NCI-H2081 treated with DMSO at 0.1 percent for 48 hours (cell line): ENCODE results near the gene CHID1.

Source experiments
- DNase-seq: peaks from one replicate; lab custom pipeline; 2025; lab: John Stamatoyannopoulos, UW

CHID1 gene

GRCh38 chr11:864898-865297 is 45.7 kb downstream of the CHID1 start:
- DNase-seq, result no peak

- DNase-seq, result no peak
These were observed 46.4 kb downstream of the CHID1 start for GRCh38 chr11:863910-864827.

GRCh38 chr11:863023-863909 is 47.3 kb downstream of the CHID1 start:
- no peak for DNase-seq

- no peak for DNase-seq
These were observed 48.0 kb downstream of the CHID1 start for GRCh38 chr11:862696-863022.

- DNase-seq, result no peak
These were observed 48.4 kb downstream of the CHID1 start for GRCh38 chr11:862081-862661.

GRCh38 chr11:861105-861479 is 49.5 kb downstream of the CHID1 start:
- no peak for DNase-seq

GRCh38 chr11:860234-861104 is 50.1 kb downstream of the CHID1 start:
- no peak for DNase-seq

- DNase-seq, result no peak
These were observed 51.0 kb downstream of the CHID1 start for GRCh38 chr11:859394-860131.

GRCh38 chr11:858762-859339 is 51.8 kb downstream of the CHID1 start:
- no peak for DNase-seq

- DNase-seq, result no peak
These were observed 52.4 kb downstream of the CHID1 start for GRCh38 chr11:858053-858761.

GRCh38 chr11:856397-856796 is 54.2 kb downstream of the CHID1 start:
- no peak for DNase-seq

GRCh38 chr11:855796-856195 is 54.8 kb downstream of the CHID1 start:
- DNase-seq, result no peak

- DNase-seq, result no peak
These were observed 55.3 kb downstream of the CHID1 start for GRCh38 chr11:855330-855674.

GRCh38 chr11:854601-855329 is 55.8 kb downstream of the CHID1 start:
- DNase-seq, result no peak

GRCh38 chr11:853682-854448 is 56.7 kb downstream of the CHID1 start:
- no peak for DNase-seq

GRCh38 chr11:852762-853161 is 57.8 kb downstream of the CHID1 start:
- no peak for DNase-seq

GRCh38 chr11:850775-851763 is 59.5 kb downstream of the CHID1 start:
- no peak for DNase-seq
